Esophagus muscularis mucosa (tissue), 4 donors: ENCODE results near the gene KIF3A. TPM values are rescaled to one million over a fixed set of nuclear protein-coding genes. Genes with fewer than 3 reads are reported as not detected.

Experiments used
- DNase-seq: peaks from one replicate; pipeline ENCODE4 v3.0.0-alpha.2; 2017; ENCODE audit errors: extremely low spot score
- H3K27ac ChIP-seq, 4 donors: fragments of 200-600 bp; sonication (generic); replicated peaks in 1 of 4; 1 replicate in 3 of 4; 2 replicates in 1 of 4; pipeline ENCODE4 v1.5.1; 2016 to 2019; ENCODE audit warnings: mild to moderate bottlenecking in 1 of 4
- H3K27me3 ChIP-seq, 4 donors: fragments of 200-600 bp; sonication (generic); one replicate each; pipeline versions ENCODE4 v1.5.1 to v1.6.0; 2016 to 2019
- H3K36me3 ChIP-seq, 4 donors: fragments of 200-600 bp; sonication (generic); one replicate each; pipeline ENCODE4 v1.5.1; 2016 to 2019
- H3K4me1 ChIP-seq, 4 donors: fragments of 200-600 bp; sonication (generic); one replicate each; pipeline ENCODE4 v1.5.1; 2016 to 2019
- H3K4me3 ChIP-seq, 4 donors: fragments of 200-600 bp; sonication (generic); 1 replicate in 2 of 4; 2 replicates in 2 of 4; pipeline ENCODE4 v1.5.1; 2016 to 2019; ENCODE audit warnings: mild to moderate bottlenecking in 4 of 4, moderate library complexity in 1 of 4
- H3K9me3 ChIP-seq, 4 donors: fragments of 200-600 bp; sonication (generic); 1 replicate in 3 of 4; 2 replicates in 1 of 4; pipeline ENCODE4 v1.5.1; 2016 to 2019
- CTCF ChIP-seq, 3 experiments: fragments of 200-600 bp in 2 of 3; fragments of 450-650 bp in 1 of 3; sonication (generic) in 2 of 3; IDR thresholded peaks; one replicate each; pipeline ENCODE4 v1.5.1; 2017 to 2019; ENCODE audit warnings: antibody characterized with exemption in 3 of 3, mild to moderate bottlenecking in 2 of 3, moderate library complexity in 1 of 3
- EP300 ChIP-seq: sonication (generic); formaldehyde crosslinking; IDR thresholded peaks from one replicate; pipeline ENCODE4 v1.6.1; 2017; ENCODE audit warnings: antibody characterized with exemption
- POLR2A ChIP-seq: fragments of 450-650 bp; IDR thresholded peaks from one replicate; pipeline ENCODE4 v1.6.1; 2017; ENCODE audit warnings: antibody characterized with exemption, moderate library complexity, mild to moderate bottlenecking, low read depth
- POLR2AphosphoS5 ChIP-seq, 2 donors: sonication (generic); formaldehyde crosslinking; IDR thresholded peaks; one replicate each; pipeline ENCODE4 v1.6.1; 2017; ENCODE audit warnings: antibody characterized with exemption in 2 of 2
- WGBS: methylation state at CpG from one replicate; pipeline ENCODE4 v1.1.5; 2018; 5-methylcytosine and 5-hydroxymethylcytosine counted together
- intact Hi-C: fragments of 100-400 bp; cut with DNase I; formaldehyde crosslinking; loops from one replicate; pipeline ENCODE4 v1.15.1; 2023
- total RNA-seq, 4 donors: library from RNA; depleted of rRNA; stranded (reverse); fragments of >200 nt; gene quantifications; one replicate each; pipeline versions ENCODE4 v1.1.0 to v1.2.1, GENCODE V29; 2016

KIF3A gene
- total RNA-seq, 4 donors from 2014 or later, result 5.5 to 9.6 (median 8.3) TPM

GRCh38 chr5:132664696-132665209 is 72.6 kb downstream of the KIF3A start:
- no peaks in the 10 kb centered on the region for H3K4me1 ChIP-seq
- H3K27me3 ChIP-seq, result peaks cover 0 to 1% (median 0%) of the 10 kb centered on the region in 4 donors
- DNase-seq, result no peak
- H3K36me3 ChIP-seq, result no peaks in the 10 kb centered on the region
- H3K4me3 ChIP-seq, result no peak overlapping the region
- intact Hi-C loops, result no loop called here
- WGBS, result 98% methylated on average over 8 of the region's 9 CpGs
- no peak overlapping the region for H3K27ac ChIP-seq
- TF ChIP-seq POLR2A (no peak), POLR2AphosphoS5 (IDR thresholded peaks at IDR 0.05) (no peak), CTCF (IDR thresholded peaks at IDR 0.05) (no peak), EP300 (no peak)
- no peaks in the 10 kb centered on the region for H3K9me3 ChIP-seq

- H3K9me3 ChIP-seq, result no peaks in the 10 kb centered on the region
- H3K27ac ChIP-seq, result no peak overlapping the region
- WGBS, result 86% methylated on average over 13 of the region's 13 CpGs
- H3K4me3 ChIP-seq, result no peak overlapping the region
- H3K4me1 ChIP-seq, result no peaks in the 10 kb centered on the region
- no peak for DNase-seq
- intact Hi-C loops, result no loop called here
- no peaks in the 10 kb centered on the region for H3K36me3 ChIP-seq
- no peak for TF ChIP-seq POLR2A
- no peak for TF ChIP-seq EP300
- no peak for TF ChIP-seq CTCF (IDR thresholded peaks at IDR 0.05)
- TF ChIP-seq POLR2AphosphoS5 (IDR thresholded peaks at IDR 0.05), result no peak
- peaks cover 0 to 9% (median 0%) of the 10 kb centered on the region in 4 donors for H3K27me3 ChIP-seq
Measured at GRCh38 chr5:132663771-132664695, 73.3 kb downstream of the KIF3A start.

GRCh38 chr5:132662925-132663770 is 74.2 kb downstream of the KIF3A start:
- intact Hi-C loops, result no loop called here
- no peaks in the 10 kb centered on the region for H3K4me1 ChIP-seq
- peaks cover 0 to 14% (median 0%) of the 10 kb centered on the region in 4 donors for H3K27me3 ChIP-seq
- no peak overlapping the region for H3K27ac ChIP-seq
- H3K4me3 ChIP-seq, result no peak overlapping the region
- WGBS, result 76% methylated on average over 25 of the region's 25 CpGs
- H3K9me3 ChIP-seq, result no peaks in the 10 kb centered on the region
- no peak for DNase-seq
- no peaks in the 10 kb centered on the region for H3K36me3 ChIP-seq
- TF ChIP-seq CTCF (IDR thresholded peaks at IDR 0.05), result no peak
- no peak for TF ChIP-seq POLR2A
- TF ChIP-seq EP300, result no peak
- no peak for TF ChIP-seq POLR2AphosphoS5 (IDR thresholded peaks at IDR 0.05)

- H3K27ac ChIP-seq, result no peak overlapping the region
- H3K27me3 ChIP-seq, result peaks cover 0 to 24% (median under 1%) of the 10 kb centered on the region in 4 donors
- H3K36me3 ChIP-seq, result no peaks in the 10 kb centered on the region
- no peak overlapping the region for H3K4me3 ChIP-seq
- peaks cover 0 to 2% (median 0%) of the 10 kb centered on the region in 4 donors for H3K4me1 ChIP-seq
- over 99% methylated on average over 9 of the region's 9 CpGs for WGBS
- no peaks in the 10 kb centered on the region for H3K9me3 ChIP-seq
- TF ChIP-seq POLR2AphosphoS5 (IDR thresholded peaks at IDR 0.05) (no peak), POLR2A (no peak), CTCF (IDR thresholded peaks at IDR 0.05) (no peak)
- DNase-seq, result no peak
- intact Hi-C loops, result no loop called here
Measured at GRCh38 chr5:132662004-132662401, 75.3 kb downstream of the KIF3A start.
